Nephron progenitor cell (in vitro differentiated cells): ENCODE results near the gene CAPNS2.

Experiments used
- DNase-seq: peaks from one replicate; pipeline ENCODE4 v3.0.0; 2021
- H3K27ac Mint-ChIP-seq: 2 replicates; pipeline ENCODE4 v1.8.0; 2021; ENCODE audit warnings: mild to moderate bottlenecking, moderate library complexity, mixed read lengths
- H3K27me3 Mint-ChIP-seq: 2 replicates; pipeline ENCODE4 v1.8.0; 2021; ENCODE audit warnings: mild to moderate bottlenecking, low read depth, mixed read lengths; ENCODE audit not compliant: poor library complexity
- H3K36me3 Mint-ChIP-seq: 2 replicates; pipeline ENCODE4 v1.8.0; 2021; ENCODE audit warnings: low read depth, mixed read lengths
- H3K4me1 Mint-ChIP-seq: 2 replicates; pipeline ENCODE4 v1.8.0; 2021; ENCODE audit warnings: mixed read lengths
- H3K4me3 Mint-ChIP-seq: 2 replicates; pipeline ENCODE4 v1.8.0; 2021; ENCODE audit warnings: mild to moderate bottlenecking, moderate library complexity, mixed read lengths
- H3K9me3 Mint-ChIP-seq: 2 replicates; pipeline ENCODE4 v1.8.0; 2021; ENCODE audit warnings: mild to moderate bottlenecking, moderate library complexity, mixed read lengths
- CTCF ChIP-seq: fragments of 200-600 bp; sonication (generic); IDR thresholded peaks from 2 replicates; pipeline ENCODE4 v1.5.0; 2021; ENCODE audit warnings: antibody characterized with exemption

Gene CAPNS2

GRCh38 chr16:55543472-55543871, 23.0 kb upstream of the CAPNS2 start:
- H3K27ac Mint-ChIP-seq, result no peak overlapping the region
- H3K4me3 Mint-ChIP-seq, result no peak overlapping the region
- H3K27me3 Mint-ChIP-seq, result no peaks in the 10 kb centered on the region
- H3K9me3 Mint-ChIP-seq, result no peaks in the 10 kb centered on the region
- TF ChIP-seq CTCF, result no peak
- H3K36me3 Mint-ChIP-seq, result no peaks in the 10 kb centered on the region
- no peak for DNase-seq
- H3K4me1 Mint-ChIP-seq, result no peaks in the 10 kb centered on the region

- no peak for TF ChIP-seq CTCF
- Mint-ChIP-seq H3K4me3 (no peak overlapping the region), H3K4me1 (peaks cover 7% of the 10 kb centered on the region), H3K27me3 (no peaks in the 10 kb centered on the region), H3K36me3 (peaks cover 27% of the 10 kb centered on the region), H3K27ac (no peak overlapping the region), H3K9me3 (peaks cover 16% of the 10 kb centered on the region)
- no peak for DNase-seq
Observed at GRCh38 chr16:55552621-55553020, 13.9 kb upstream of the CAPNS2 start.

- Mint-ChIP-seq H3K4me1 (peaks cover 18% of the 10 kb centered on the region), H3K27ac (no peak overlapping the region), H3K27me3 (no peaks in the 10 kb centered on the region), H3K36me3 (peaks cover 27% of the 10 kb centered on the region), H3K4me3 (no peak overlapping the region), H3K9me3 (peaks cover 16% of the 10 kb centered on the region)
- TF ChIP-seq CTCF, result no peak
- no peak for DNase-seq
Observed at GRCh38 chr16:55555436-55555835, 11.0 kb upstream of the CAPNS2 start.

GRCh38 chr16:55557186-55557585, 9.3 kb upstream of the CAPNS2 start:
- no peaks in the 10 kb centered on the region for H3K27me3 Mint-ChIP-seq
- peaks cover 24% of the 10 kb centered on the region for H3K36me3 Mint-ChIP-seq
- H3K27ac Mint-ChIP-seq, result no peak overlapping the region
- no peak for DNase-seq
- H3K4me3 Mint-ChIP-seq, result no peak overlapping the region
- peaks cover 19% of the 10 kb centered on the region for H3K4me1 Mint-ChIP-seq
- H3K9me3 Mint-ChIP-seq, result peaks cover 16% of the 10 kb centered on the region
- no peak for TF ChIP-seq CTCF

GRCh38 chr16:55559233-55559632, 7.3 kb upstream of the CAPNS2 start:
- Mint-ChIP-seq H3K4me3 (no peak overlapping the region), H3K9me3 (peaks cover 10% of the 10 kb centered on the region), H3K4me1 (peaks cover 19% of the 10 kb centered on the region), H3K27ac (no peak overlapping the region), H3K36me3 (peaks cover 11% of the 10 kb centered on the region), H3K27me3 (no peaks in the 10 kb centered on the region)
- TF ChIP-seq CTCF, result no peak
- no peak for DNase-seq

GRCh38 chr16:55559933-55560516, 6.5 kb upstream of the CAPNS2 start:
- no peak overlapping the region for H3K4me3 Mint-ChIP-seq

More at GRCh38 chr16:55559933-55560516, 6.5 kb upstream of the CAPNS2 start:
- no peak for TF ChIP-seq CTCF
- H3K9me3 Mint-ChIP-seq, result peaks cover 4% of the 10 kb centered on the region
- H3K27me3 Mint-ChIP-seq, result no peaks in the 10 kb centered on the region
- peaks cover 19% of the 10 kb centered on the region for H3K4me1 Mint-ChIP-seq
- no peak overlapping the region for H3K27ac Mint-ChIP-seq
- DNase-seq, result no peak
- peaks cover 5% of the 10 kb centered on the region for H3K36me3 Mint-ChIP-seq
